GM18502 (cell line): Measurements from ENCODE around the gene LMOD2.

Source experiments
- ATAC-seq: cut with Tn5 transposase; IDR thresholded peaks from one replicate; pipeline ENCODE4 v1.9.1; 2021; ENCODE audit warnings: mild to moderate bottlenecking; ENCODE audit not compliant: unreplicated experiment, poor library complexity

Gene LMOD2

GRCh38 chr7:123710683-123711082, 55.0 kb downstream of the LMOD2 start:
- no peak for ATAC-seq

GRCh38 chr7:123711832-123712293, 56.2 kb downstream of the LMOD2 start:
- ATAC-seq, result no peak

GRCh38 chr7:123712619-123713018, 57.0 kb downstream of the LMOD2 start:
- peak; percentile 40 for ATAC-seq
